H1 (cell line): ENCODE measurements around the gene TMEM151B. TPM values are rescaled to one million over a fixed set of nuclear protein-coding genes. Genes with fewer than 3 reads are reported as not detected.

ENCODE experiments used
- CTCF ChIA-PET: fragments of 300-600 bp; sonication (Branson Sonifier 250); formaldehyde crosslinking; loops from one replicate; lab custom pipeline; 2021; ENCODE audit not compliant: partially characterized antibody; lab: Charles Lee
- POLR2A ChIA-PET: fragments of 300-600 bp; sonication (Branson Sonifier 250); formaldehyde crosslinking; loops from one replicate; lab custom pipeline; 2021; ENCODE audit warnings: inconsistent platforms; ENCODE audit not compliant: partially characterized antibody; lab: Charles Lee
- DNase-seq, 2 experiments: peaks; one replicate each; pipeline versions ENCODE4 v3.0.0 to v3.0.0-alpha.2; 2010 to 2022; ENCODE audit warnings: low spot score in 2 of 2, low read depth in 1 of 2, mixed read lengths in 1 of 2
- FAIRE-seq: peaks from 2 replicates; lab custom pipeline; 2011; peaks lifted over from hg19 to GRCh38; lab: Jason Lieb, UNC
- H2AFZ ChIP-seq: 2 replicates; pipeline ENCODE4 v1.8.1; 2012; ENCODE audit warnings: low read length, inconsistent platforms
- H2AK5ac ChIP-seq: 2 replicates; pipeline ENCODE4 v1.6.1; 2013; ENCODE audit warnings: low read depth, low read length
- H2BK120ac ChIP-seq: replicated peaks from 2 replicates; pipeline ENCODE3; 2013; ENCODE audit warnings: low read depth, low read length, inconsistent platforms
- H2BK12ac ChIP-seq: 2 replicates; pipeline ENCODE4 v1.6.1; 2013; ENCODE audit warnings: low read depth, low read length
- H2BK15ac ChIP-seq: 2 replicates; pipeline ENCODE4 v1.6.1; 2013; ENCODE audit warnings: low read length
- H2BK20ac ChIP-seq: 2 replicates; pipeline ENCODE4 v1.6.1; 2013; ENCODE audit warnings: low read length
- H2BK5ac ChIP-seq: 2 replicates; pipeline ENCODE4 v1.6.1; 2013; ENCODE audit warnings: low read depth, low read length
- H3K14ac ChIP-seq: 2 replicates; pipeline ENCODE4 v1.6.1; 2013; ENCODE audit warnings: inconsistent platforms; ENCODE audit not compliant: insufficient read length
- H3K18ac ChIP-seq: 2 replicates; pipeline ENCODE4 v1.6.1; 2013; ENCODE audit warnings: low read length; ENCODE audit errors: extremely low read depth
- H3K23ac ChIP-seq: 2 replicates; pipeline ENCODE4 v1.6.1; 2013; ENCODE audit warnings: inconsistent platforms; ENCODE audit not compliant: insufficient read length
- H3K23me2 ChIP-seq: 2 replicates; pipeline ENCODE4 v1.6.1; 2013; ENCODE audit warnings: low read depth, low read length
- H3K27ac ChIP-seq: 2 replicates; pipeline ENCODE4 v1.6.1; 2011; ENCODE audit warnings: low read depth, low read length, inconsistent platforms
- H3K27me3 ChIP-seq, 4 experiments: replicated peaks in 1 of 4; 1 replicate in 1 of 4; 2 replicates in 3 of 4; pipeline versions ENCODE4 v1.6.1 to v1.8.1; 2011 to 2013; ENCODE audit warnings: low read length in 3 of 4, mild to moderate bottlenecking in 3 of 4, inconsistent platforms in 2 of 4, mixed read lengths in 2 of 4, moderate library complexity in 1 of 4; ENCODE audit not compliant: control insufficient read depth in 3 of 4, insufficient read depth in 3 of 4; ENCODE audit errors: extremely low read depth in 1 of 4
- H3K36me3 ChIP-seq, 4 experiments: 2 replicates each; pipeline versions ENCODE4 v1.6.1 to v1.8.1; 2011 to 2013; ENCODE audit warnings: mild to moderate bottlenecking in 4 of 4, low read length in 3 of 4, moderate library complexity in 2 of 4, control low read depth in 1 of 4, inconsistent platforms in 1 of 4; ENCODE audit not compliant: insufficient read depth in 4 of 4, control insufficient read depth in 2 of 4
- H3K4ac ChIP-seq: replicated peaks from 2 replicates; pipeline ENCODE3; 2013; ENCODE audit warnings: low read length, low read depth, mixed read lengths, inconsistent platforms; ENCODE audit not compliant: insufficient read length
- H3K4me1 ChIP-seq, 4 experiments: replicated peaks in 1 of 4; 1 replicate in 1 of 4; 2 replicates in 3 of 4; pipeline versions ENCODE4 v1.6.1 to v1.8.1; 2011 to 2013; ENCODE audit warnings: low read length in 3 of 4, inconsistent platforms in 2 of 4, mixed read lengths in 1 of 4; ENCODE audit not compliant: insufficient read depth in 4 of 4, control insufficient read depth in 3 of 4
- H3K4me2 ChIP-seq, 2 experiments: 2 replicates each; pipeline versions ENCODE4 v1.6.1 to v1.8.1; 2011 to 2013; ENCODE audit warnings: low read depth in 2 of 2, low read length in 2 of 2, control low read depth in 1 of 2, inconsistent platforms in 1 of 2, mild to moderate bottlenecking in 1 of 2; ENCODE audit not compliant: insufficient read depth in 1 of 2
- H3K4me3 ChIP-seq, 4 experiments: fragments of 200-600, 300-600 bp in 1 of 4; sonication (generic), shearing (Covaris generic), sonication (Bioruptor Twin) in 1 of 4; 2 replicates each; pipeline versions ENCODE4 v1.5.1 to v1.8.1; 2011 to 2016; ENCODE audit warnings: low read length in 4 of 4, low read depth in 3 of 4, control low read depth in 2 of 4, inconsistent platforms in 2 of 4, mild to moderate bottlenecking in 2 of 4, mixed read lengths in 1 of 4, moderate library complexity in 1 of 4; ENCODE audit not compliant: insufficient read depth in 2 of 4; ENCODE audit errors: extremely low read depth in 1 of 4
- H3K56ac ChIP-seq: replicated peaks from 2 replicates; pipeline ENCODE3; 2013; ENCODE audit warnings: low read depth, mild to moderate bottlenecking, mixed read lengths, low read length, inconsistent platforms; ENCODE audit not compliant: insufficient read length
- H3K79me1 ChIP-seq: 2 replicates; pipeline ENCODE4 v1.6.1; 2013; ENCODE audit warnings: low read depth, low read length, control low read depth
- H3K79me2 ChIP-seq, 2 experiments: 2 replicates each; pipeline versions ENCODE4 v1.6.1 to v1.8.1; 2012 to 2013; ENCODE audit warnings: low read length in 2 of 2, mild to moderate bottlenecking in 2 of 2, inconsistent platforms in 1 of 2; ENCODE audit not compliant: insufficient read depth in 2 of 2, control insufficient read depth in 1 of 2
- H3K9ac ChIP-seq, 4 experiments: replicated peaks in 1 of 4; 1 replicate in 1 of 4; 2 replicates in 3 of 4; pipeline versions ENCODE4 v1.6.1 to v1.8.1; 2011 to 2013; ENCODE audit warnings: low read depth in 3 of 4, low read length in 3 of 4, control low read depth in 2 of 4, mild to moderate bottlenecking in 2 of 4, moderate library complexity in 2 of 4, inconsistent platforms in 1 of 4; ENCODE audit errors: extremely low read depth in 1 of 4
- H3K9me3 ChIP-seq, 2 experiments: 2 replicates each; pipeline versions ENCODE4 v1.6.1 to v1.8.1; 2012 to 2013; ENCODE audit warnings: mild to moderate bottlenecking in 2 of 2, moderate library complexity in 2 of 2, control low read depth in 1 of 2, inconsistent platforms in 1 of 2, low read depth in 1 of 2, low read length in 1 of 2, mixed read lengths in 1 of 2; ENCODE audit not compliant: insufficient read depth in 2 of 2
- H4K20me1 ChIP-seq, 2 experiments: replicated peaks in 1 of 2; 2 replicates each; pipeline versions ENCODE3 to v1.8.1; 2011 to 2013; ENCODE audit warnings: inconsistent platforms in 2 of 2, low read length in 2 of 2, mild to moderate bottlenecking in 1 of 2; ENCODE audit not compliant: insufficient read depth in 2 of 2, control insufficient read depth in 1 of 2
- H4K5ac ChIP-seq: 2 replicates; pipeline ENCODE4 v1.6.1; 2013; ENCODE audit warnings: low read length, low read depth, mixed read lengths, inconsistent platforms; ENCODE audit not compliant: insufficient read length
- H4K8ac ChIP-seq: 2 replicates; pipeline ENCODE4 v1.8.0; 2013; ENCODE audit warnings: mild to moderate bottlenecking, moderate library complexity, low read length, inconsistent platforms; ENCODE audit not compliant: insufficient read depth; ENCODE audit errors: extremely low read depth
- H4K91ac ChIP-seq: replicated peaks from 2 replicates; pipeline ENCODE3; 2013; ENCODE audit warnings: low read length, mixed read lengths, inconsistent platforms; ENCODE audit not compliant: insufficient read length
- BACH1 ChIP-seq: IDR thresholded peaks from 2 replicates; pipeline ENCODE4 v1.6.1; 2012; ENCODE audit warnings: low read length, improper control_type of control experiment
- CBX8 ChIP-seq: fragments of 300-800, 300-1000 bp; sonication (generic); IDR thresholded peaks from 2 replicates; pipeline ENCODE4 v1.7.1; 2016; ENCODE audit warnings: low read depth, low read length, borderline replicate concordance
- KDM5A ChIP-seq: fragments of 200-600 bp; IDR thresholded peaks from 2 replicates; pipeline ENCODE4 v1.7.1; 2012; ENCODE audit warnings: mild to moderate bottlenecking, low read length, inconsistent platforms, mixed read lengths
- NRF1 ChIP-seq: IDR thresholded peaks from 2 replicates; pipeline ENCODE4 v1.6.1; 2011; ENCODE audit warnings: mild to moderate bottlenecking, low read depth, low read length, improper control_type of control experiment
- SP1 ChIP-seq: IDR thresholded peaks from 2 replicates; pipeline ENCODE4 v1.6.1; 2011; ENCODE audit warnings: low read depth, low read length
- SP4 ChIP-seq: IDR thresholded peaks from 2 replicates; pipeline ENCODE4 v1.6.1; 2012; ENCODE audit warnings: low read length, inconsistent platforms
- TEAD4 ChIP-seq: IDR thresholded peaks from 2 replicates; pipeline ENCODE4 v1.6.1; 2012; ENCODE audit warnings: low read depth, low read length, inconsistent platforms, mixed read lengths
- YY1 ChIP-seq: IDR thresholded peaks from 2 replicates; pipeline ENCODE4 v1.6.1; 2011; ENCODE audit warnings: low read depth, mild to moderate bottlenecking, low read length
- WGBS, 2 experiments: shearing (Covaris generic) in 1 of 2; methylation state at CpG; one replicate each; pipeline versions ENCODE4 v1.1.6 to v1.1.7; 2013 to 2015; ENCODE audit warnings: low lambda C conversion rate in 2 of 2, mixed read lengths in 2 of 2, inconsistent platforms in 1 of 2, low coverage in 1 of 2, missing lambda C conversion rate in 1 of 2; ENCODE audit not compliant: insufficient replicate concordance in 2 of 2, insufficient coverage in 1 of 2, insufficient read length in 1 of 2; ENCODE audit errors: extremely low coverage in 1 of 2, missing lambda C conversion rate in 1 of 2; 5-methylcytosine and 5-hydroxymethylcytosine counted together
- polyA plus RNA-seq, 7 experiments: library from polyadenylated mRNA; depleted of rRNA in 3 of 7; stranded (reverse) in 5 of 7; unstranded in 2 of 7; fragments of >200 nt in 5 of 7; fragments of 200-250 nt in 2 of 7; gene quantifications; 1 replicate in 5 of 7; 2 replicates in 1 of 7; 4 replicates in 1 of 7; pipeline versions ENCODE4 v1.2.1 to v1.2.3, GENCODE V29; 2011 to 2013; ENCODE audit warnings: missing spikeins in 2 of 7, mixed read lengths in 2 of 7
- total RNA-seq: library from RNA; stranded (reverse); fragmentation: NEBNext Ultra II Directional; extraction: Animal tissue kit (Norgen Biotek cat#: 25700); gene quantifications from 2 replicates; pipeline ENCODE4 v1.2.1, GENCODE V29; 2021

Gene TMEM151B
- total and polyA plus RNA-seq, 2 of the 8 experiments (the other 6 are each of a cell fraction or from before 2014, with no cell fraction given) = 8.0 to 15.5 TPM

- no peaks in the 10 kb centered on the region for H3K79me1 ChIP-seq
- 83% methylated on average over 4 of the region's 4 CpGs; no CpG with 5 or more reads in 1 of the 2 experiments for WGBS, 2 experiments
- no peaks in the 10 kb centered on the region for H4K20me1 ChIP-seq
- no peak overlapping the region for H3K4me2 ChIP-seq
- no peak overlapping the region for H2BK12ac ChIP-seq
- ChIA-PET CTCF (interaction anchor here (0.8 to 6.2 kb wide), 9 partner anchors 9 to 46 kb away, joined by 3 to 69 read pairs (median 5); no protein-coding TSS in a partner anchor), POLR2A (interaction anchor here (1.0 to 2.5 kb wide), 12 partner anchors 9 to 49 kb away, joined by 3 to 16 read pairs (median 4); partner anchors contain the start of genes AARS2, HSP90AB1 and SPATS1)
- no peak overlapping the region for H2BK15ac ChIP-seq
- FAIRE-seq (no peak), DNase-seq (no peak)
- H2BK20ac ChIP-seq = no peak overlapping the region
- no peak overlapping the region for H2AK5ac ChIP-seq
- H4K5ac ChIP-seq = no peak overlapping the region
- H2BK120ac ChIP-seq = no peak overlapping the region
- H3K79me2 ChIP-seq = no peaks in the 10 kb centered on the region
- H3K36me3 ChIP-seq = no peaks in the 10 kb centered on the region
- no peak overlapping the region for H3K14ac ChIP-seq
- H2AFZ ChIP-seq = no peak overlapping the region
- peaks cover 0 to 20% (median 15%) of the 10 kb centered on the region in 4 experiments; a peak in 6 of 7 replicates for H3K27me3 ChIP-seq
- no peak overlapping the region for H3K56ac ChIP-seq
- H4K91ac ChIP-seq = no peak overlapping the region
- no peak overlapping the region for H3K4ac ChIP-seq
- H3K4me1 ChIP-seq = peaks cover 0 to 2% (median 1%) of the 10 kb centered on the region in 4 experiments; a peak in 3 of 7 replicates
- no peak overlapping the region for H3K23ac ChIP-seq
- peaks cover 11% of the 10 kb centered on the region; the same call in 1 of the 2 replicates for H3K23me2 ChIP-seq
- H3K18ac ChIP-seq = no peak overlapping the region
- H3K4me3 ChIP-seq = no peak overlapping the region
- TF ChIP-seq CBX8 = no peak
- TF ChIP-seq BACH1 = no peak
- TF ChIP-seq YY1 = no peak
- TF ChIP-seq NRF1 = no peak
- TF ChIP-seq TEAD4 = no peak
- TF ChIP-seq KDM5A = no peak
- no peak for TF ChIP-seq SP1
- TF ChIP-seq SP4 = no peak
- H3K9me3 ChIP-seq = no peaks in the 10 kb centered on the region
- H3K27ac ChIP-seq = no peak overlapping the region
- no peak overlapping the region for H2BK5ac ChIP-seq
- no peak overlapping the region for H4K8ac ChIP-seq
- no peak overlapping the region for H3K9ac ChIP-seq
Measured at GRCh38 chr6:44292661-44293365, 22.6 kb downstream of the TMEM151B start.
